HEK293T (cell line): ENCODE data around the gene SCRN2.

Experiments
- CTCF ChIA-PET: fragments of 350-600 bp; formaldehyde crosslinking; extraction: SDS; loops from one replicate; lab custom pipeline; 2021; ENCODE audit warnings: antibody characterized with exemption, inconsistent platforms; lab: Yijun Ruan, JAX
- POLR2A ChIA-PET: fragments of 350-600 bp; formaldehyde crosslinking; extraction: SDS; loops from one replicate; lab custom pipeline; 2020; ENCODE audit warnings: antibody characterized with exemption, inconsistent platforms; lab: Yijun Ruan, JAX
- DNase-seq: peaks from one replicate; pipeline ENCODE4 v3.0.0; 2012; ENCODE audit warnings: mixed read lengths; ENCODE audit errors: extremely low spot score
- ARNT ChIP-seq: fragments of 450-650 bp; IDR thresholded peaks from 2 replicates; pipeline ENCODE4 v1.6.1; 2017; ENCODE audit warnings: mild to moderate bottlenecking
- BHLHE40 ChIP-seq: fragments of 450-650 bp; IDR thresholded peaks from 2 replicates; pipeline ENCODE4 v1.6.1; 2016; ENCODE audit warnings: mild to moderate bottlenecking, moderate library complexity, borderline replicate concordance
- CTBP1 ChIP-seq: fragments of 450-650 bp; IDR thresholded peaks from 2 replicates; pipeline ENCODE4 v1.6.1; 2016; ENCODE audit warnings: borderline replicate concordance
- ELF4 ChIP-seq: fragments of 450-650 bp; IDR thresholded peaks from 2 replicates; pipeline ENCODE4 v1.6.1; 2017; ENCODE audit warnings: antibody characterized with exemption
- FOXA1 ChIP-seq: fragments of 450-650 bp; IDR thresholded peaks from 2 replicates; pipeline ENCODE4 v1.6.1; 2016; ENCODE audit warnings: mild to moderate bottlenecking
- FOXK2 ChIP-seq: fragments of 450-650 bp; IDR thresholded peaks from 2 replicates; pipeline ENCODE4 v1.6.1; 2016; ENCODE audit warnings: mild to moderate bottlenecking
- FOXM1 ChIP-seq: fragments of 450-650 bp; IDR thresholded peaks from 2 replicates; pipeline ENCODE4 v1.6.1; 2017; ENCODE audit warnings: mild to moderate bottlenecking, borderline replicate concordance
- HDGF ChIP-seq: fragments of 450-650 bp; IDR thresholded peaks from 2 replicates; pipeline ENCODE4 v1.6.1; 2017; ENCODE audit warnings: antibody characterized with exemption, borderline replicate concordance
- L3MBTL2 ChIP-seq: fragments of 450-650 bp; conservative IDR thresholded peaks from 2 replicates; pipeline ENCODE4 v1.6.1; 2016; ENCODE audit warnings: mild to moderate bottlenecking
- LEF1 ChIP-seq: fragments of 450-650 bp; IDR thresholded peaks from 2 replicates; pipeline ENCODE4 v1.6.1; 2017; ENCODE audit warnings: mild to moderate bottlenecking, borderline replicate concordance
- NFRKB ChIP-seq: fragments of 450-650 bp; IDR thresholded peaks from 2 replicates; pipeline ENCODE4 v1.6.1; 2016; ENCODE audit warnings: mild to moderate bottlenecking, moderate library complexity
- PKNOX1 ChIP-seq: fragments of 450-650 bp; IDR thresholded peaks from 2 replicates; pipeline ENCODE4 v1.6.1; 2016
- SP1 ChIP-seq: fragments of 450-650 bp; IDR thresholded peaks from 2 replicates; pipeline ENCODE4 v1.6.1; 2017
- SUZ12 ChIP-seq: fragments of 450-650 bp; IDR thresholded peaks from 2 replicates; pipeline ENCODE4 v1.6.1; 2016; ENCODE audit warnings: mild to moderate bottlenecking
- TARDBP ChIP-seq: fragments of 450-650 bp; IDR thresholded peaks from 2 replicates; pipeline ENCODE4 v1.6.1; 2016
- ZNF384 ChIP-seq: fragments of 450-650 bp; IDR thresholded peaks from 2 replicates; pipeline ENCODE4 v1.6.1; 2016

Gene SCRN2

GRCh38 chr17:47844814-47845715 is 4.0 kb upstream of the SCRN2 start:
- no peak for TF ChIP-seq NFRKB
- no peak for TF ChIP-seq LEF1
- no peak for TF ChIP-seq CTBP1
- TF ChIP-seq FOXA1, result no peak
- TF ChIP-seq ELF4, result no peak
- TF ChIP-seq SP1, result no peak
- TF ChIP-seq FOXK2, result no peak
- TF ChIP-seq BHLHE40, result no peak
- TF ChIP-seq L3MBTL2, result no peak
- TF ChIP-seq TARDBP, result no peak
- TF ChIP-seq HDGF, result no peak
- no peak for TF ChIP-seq PKNOX1
- no peak for TF ChIP-seq ARNT
- no peak for TF ChIP-seq FOXM1
- TF ChIP-seq SUZ12, result no peak
- no peak for DNase-seq
- POLR2A ChIA-PET, result interaction anchor here (1.5 to 6.4 kb wide), 4 partner anchors 14 to 51 kb away, joined by 5 to 79 read pairs (median 10); partner anchors contain the start of genes LRRC46, MRPL10, OSBPL7 and SP2
- CTCF ChIA-PET, result interaction anchor here (0.8 to 11.6 kb wide), 5 partner anchors 10 to 173 kb away, joined by 3 to 355 read pairs (median 6); partner anchors contain the start of gene SP2

GRCh38 chr17:47844227-47844626 is 3.2 kb upstream of the SCRN2 start:
- ChIA-PET CTCF (interaction anchor here (1.4 to 11.6 kb wide), 5 partner anchors 11 to 168 kb away, joined by 4 to 355 read pairs (median 6); partner anchors contain the start of gene SP2), POLR2A (interaction anchor here (1.9 to 6.4 kb wide), 2 partner anchors 13 to 49 kb away, joined by 8 to 79 read pairs; partner anchors contain the start of genes LRRC46, MRPL10 and SP2)
- TF ChIP-seq FOXM1 (no peak), NFRKB (no peak), HDGF (no peak), ELF4 (no peak), FOXA1 (no peak), LEF1 (no peak), BHLHE40 (no peak), TARDBP (no peak), CTBP1 (no peak), FOXK2 (no peak), PKNOX1 (no peak), ARNT (no peak), L3MBTL2 (no peak), ZNF384 (no peak), SP1 (no peak), SUZ12 (no peak)
- no peak for DNase-seq

GRCh38 chr17:47843391-47843730 is 2.3 kb upstream of the SCRN2 start:
- POLR2A ChIA-PET, result interaction anchor here (0.6 to 6.4 kb wide), 5 partner anchors 12 to 204 kb away, joined by 3 to 79 read pairs (median 7); partner anchors contain the start of genes LRRC46, MRPL10 and SP2
- TF ChIP-seq BHLHE40, result no peak
- TF ChIP-seq TARDBP, result no peak
- TF ChIP-seq FOXM1, result no peak
- no peak for TF ChIP-seq SUZ12
- TF ChIP-seq LEF1, result no peak
- TF ChIP-seq NFRKB, result no peak
- TF ChIP-seq ARNT, result no peak
- TF ChIP-seq PKNOX1, result no peak
- no peak for TF ChIP-seq FOXA1
- TF ChIP-seq ELF4, result no peak
- no peak for TF ChIP-seq SP1
- TF ChIP-seq CTBP1, result no peak
- no peak for TF ChIP-seq FOXK2
- TF ChIP-seq HDGF, result no peak
- no peak for TF ChIP-seq ZNF384
- no peak for TF ChIP-seq L3MBTL2
- CTCF ChIA-PET, result interaction anchor here (1.0 to 11.6 kb wide), 5 partner anchors 9 to 169 kb away, joined by 3 to 355 read pairs (median 4); partner anchors contain the start of gene SP2
- DNase-seq, result no peak

- TF ChIP-seq LEF1, result no peak
- TF ChIP-seq L3MBTL2, result no peak
- no peak for TF ChIP-seq ARNT
- TF ChIP-seq CTBP1, result no peak
- no peak for TF ChIP-seq NFRKB
- no peak for TF ChIP-seq FOXA1
- TF ChIP-seq BHLHE40, result no peak
- no peak for TF ChIP-seq TARDBP
- TF ChIP-seq ZNF384, result no peak
- no peak for TF ChIP-seq SUZ12
- no peak for TF ChIP-seq PKNOX1
- TF ChIP-seq HDGF, result no peak
- TF ChIP-seq SP1, result no peak
- TF ChIP-seq ELF4, result no peak
- TF ChIP-seq FOXK2, result no peak
- POLR2A ChIA-PET, result interaction anchor here (0.8 to 6.4 kb wide), 14 partner anchors 9 to 170 kb away, joined by 3 to 79 read pairs (median 4); partner anchors contain the start of genes LRRC46, MRPL10, OSBPL7 and PNPO
- DNase-seq, result no peak
- CTCF ChIA-PET, result interaction anchor here (0.6 to 11.6 kb wide), 14 partner anchors 10 to 939 kb away, joined by 3 to 355 read pairs (median 3); partner anchors contain the start of genes CDK5RAP3, LRRC46, MRPL10 and OSBPL7
Observed at GRCh38 chr17:47841488-47842291, 617 bp upstream of the SCRN2 start.
